Calu3 (cell line): ENCODE measurements around the gene RNF7. TPM values are rescaled to one million over a fixed set of nuclear protein-coding genes. Genes with fewer than 3 reads are reported as not detected.

Experiments used
- BruUV-seq: library from RNA; stranded (reverse); fragments of 400-500 nt; replicated peaks from 2 replicates; lab custom pipeline; 2021; lab: Mats Ljungman, UMichigan
- CTCF ChIA-PET: fragments of 300-600 bp; sonication (Branson Sonifier 250); formaldehyde crosslinking; loops from one replicate; lab custom pipeline; 2022; ENCODE audit warnings: antibody characterized with exemption; lab: Charles Lee
- DNase-seq: peaks from one replicate; pipeline ENCODE4 v3.0.0; 2022
- H3K27ac Mint-ChIP-seq: one replicate; pipeline ENCODE4 v1.8.0; 2022; ENCODE audit warnings: mixed read lengths; ENCODE audit not compliant: unreplicated experiment
- H3K27me3 Mint-ChIP-seq: one replicate; pipeline ENCODE4 v1.8.0; 2022; ENCODE audit warnings: mixed read lengths; ENCODE audit not compliant: unreplicated experiment
- H3K36me3 Mint-ChIP-seq: one replicate; pipeline ENCODE4 v1.8.0; 2022; ENCODE audit warnings: mild to moderate bottlenecking, moderate library complexity, mixed read lengths; ENCODE audit not compliant: insufficient read depth, unreplicated experiment
- H3K4me1 Mint-ChIP-seq: one replicate; pipeline ENCODE4 v1.8.0; 2022; ENCODE audit warnings: mild to moderate bottlenecking, low read depth, mixed read lengths; ENCODE audit not compliant: unreplicated experiment
- H3K4me3 Mint-ChIP-seq: one replicate; pipeline ENCODE4 v1.8.0; 2022; ENCODE audit warnings: mild to moderate bottlenecking, low read depth, moderate library complexity, mixed read lengths; ENCODE audit not compliant: unreplicated experiment
- H3K9me3 Mint-ChIP-seq: one replicate; pipeline ENCODE4 v1.8.0; 2022; ENCODE audit warnings: low read depth, mixed read lengths; ENCODE audit not compliant: unreplicated experiment
- CTCF ChIP-seq: fragments of 200-600 bp; IDR thresholded peaks from one replicate; pipeline ENCODE4 v1.8.0; 2022; ENCODE audit warnings: antibody characterized with exemption; ENCODE audit not compliant: unreplicated experiment
- intact Hi-C: fragments of 100-400 bp; cut with micrococcal nuclease; formaldehyde crosslinking; loops from one replicate; pipeline ENCODE4 v1.10.0; 2022; ENCODE audit not compliant: unreplicated experiment
- total RNA-seq: library from RNA; stranded (reverse); gene quantifications from 2 replicates; pipeline ENCODE4 v1.2.3, GENCODE V29; 2022

Gene RNF7
- total RNA-seq, 1 experiment from 2014 or later = 108 TPM

GRCh38 chr3:141722081-141722480 lies 16.0 kb upstream of the RNF7 start:
- Mint-ChIP-seq H3K4me1 (no peaks in the 10 kb centered on the region), H3K36me3 (no peaks in the 10 kb centered on the region), H3K9me3 (no peaks in the 10 kb centered on the region), H3K27me3 (peaks cover 11% of the 10 kb centered on the region), H3K27ac (no peak overlapping the region), H3K4me3 (no peak overlapping the region)
- intact Hi-C loops = no loop called here
- no TSS peak for BruUV-seq
- CTCF ChIA-PET = no interaction called here
- no peak for DNase-seq
- TF ChIP-seq CTCF = no peak

- BruUV-seq = no TSS peak
- H3K4me1 Mint-ChIP-seq = no peaks in the 10 kb centered on the region
- H3K27me3 Mint-ChIP-seq = peaks cover 11% of the 10 kb centered on the region
- no peak overlapping the region for H3K27ac Mint-ChIP-seq
- no peak overlapping the region for H3K4me3 Mint-ChIP-seq
- H3K36me3 Mint-ChIP-seq = no peaks in the 10 kb centered on the region
- DNase-seq = no peak
- CTCF ChIA-PET = interaction anchor here (0.6 kb wide), 1 partner anchor 203 kb away, joined by 4 read pairs; no protein-coding TSS in a partner anchor
- intact Hi-C loops = no loop called here
- H3K9me3 Mint-ChIP-seq = no peaks in the 10 kb centered on the region
- no peak for TF ChIP-seq CTCF
Measured at GRCh38 chr3:141722648-141723047, 15.4 kb upstream of the RNF7 start.

GRCh38 chr3:141723255-141723654 lies 14.8 kb upstream of the RNF7 start:
- CTCF ChIA-PET = interaction anchor here (0.6 kb wide), 1 partner anchor 204 kb away, joined by 4 read pairs; no protein-coding TSS in a partner anchor
- Mint-ChIP-seq H3K27me3 (peaks cover 11% of the 10 kb centered on the region), H3K4me1 (no peaks in the 10 kb centered on the region), H3K36me3 (no peaks in the 10 kb centered on the region), H3K27ac (no peak overlapping the region), H3K4me3 (no peak overlapping the region), H3K9me3 (no peaks in the 10 kb centered on the region)
- intact Hi-C loops = no loop called here
- no TSS peak for BruUV-seq
- no peak for TF ChIP-seq CTCF
- no peak for DNase-seq

GRCh38 chr3:141724186-141724585 lies 13.9 kb upstream of the RNF7 start:
- intact Hi-C loops = no loop called here
- Mint-ChIP-seq H3K4me3 (no peak overlapping the region), H3K36me3 (no peaks in the 10 kb centered on the region), H3K9me3 (no peaks in the 10 kb centered on the region), H3K27ac (no peak overlapping the region), H3K27me3 (peaks cover 11% of the 10 kb centered on the region), H3K4me1 (no peaks in the 10 kb centered on the region)
- TF ChIP-seq CTCF = no peak
- DNase-seq = no peak
- CTCF ChIA-PET = interaction anchor here (1.0 to 1.5 kb wide), 3 partner anchors 11 to 117 kb away, joined by 3 to 5 read pairs (median 4); no protein-coding TSS in a partner anchor
- BruUV-seq = no TSS peak
